ENCODE measurements around the gene ROR2.

The ROR2 gene

GRCh38 chr9:91733006-91733624, 216.9 kb downstream of the ROR2 start:
- no peak for DNase-seq

GRCh38 chr9:91732187-91733005, 217.6 kb downstream of the ROR2 start:
- DNase-seq, result no peak

- DNase-seq, result no peak
Observed at GRCh38 chr9:91730806-91731205, 219.2 kb downstream of the ROR2 start.

- no peak for DNase-seq
Observed at GRCh38 chr9:91729558-91729842, 220.5 kb downstream of the ROR2 start.

- no peak for DNase-seq
Observed at GRCh38 chr9:91727972-91728371, 222.1 kb downstream of the ROR2 start.

GRCh38 chr9:91727316-91727861, 222.6 kb downstream of the ROR2 start:
- peak; percentile 32 for DNase-seq

- DNase-seq, result no peak
Observed at GRCh38 chr9:91726406-91727100, 223.5 kb downstream of the ROR2 start.

GRCh38 chr9:91725651-91726050, 224.4 kb downstream of the ROR2 start:
- DNase-seq, result no peak

GRCh38 chr9:91724609-91725505, 225.2 kb downstream of the ROR2 start:
- no peak for DNase-seq

- DNase-seq, result no peak
Observed at GRCh38 chr9:91724068-91724440, 226.0 kb downstream of the ROR2 start.

- no peak for DNase-seq
Observed at GRCh38 chr9:91723420-91724067, 226.5 kb downstream of the ROR2 start.

- DNase-seq, result no peak
Observed at GRCh38 chr9:91720751-91721705, 229.0 kb downstream of the ROR2 start.

- DNase-seq, result no peak
Observed at GRCh38 chr9:91720313-91720712, 229.7 kb downstream of the ROR2 start.

- no peak for DNase-seq
Observed at GRCh38 chr9:91718071-91718470, 232.0 kb downstream of the ROR2 start.

- no peak for DNase-seq
Observed at GRCh38 chr9:91716815-91717214, 233.2 kb downstream of the ROR2 start.

- no peak for DNase-seq
Observed at GRCh38 chr9:91716239-91716638, 233.8 kb downstream of the ROR2 start.

- DNase-seq, result no peak
Observed at GRCh38 chr9:91714874-91715615, 235.0 kb downstream of the ROR2 start.

GRCh38 chr9:91714020-91714806, 235.8 kb downstream of the ROR2 start:
- DNase-seq, result peak; percentile 46

GRCh38 chr9:91712811-91713210, 237.2 kb downstream of the ROR2 start:
- DNase-seq, result no peak
